ENCODE results near the gene FNIP1. TPM values are rescaled to one million over a fixed set of nuclear protein-coding genes. Genes with fewer than 3 reads are reported as not detected.

Gene FNIP1
- polyA plus RNA-seq, 1 donor from 2014 or later, result 18.1 TPM

DNA sequence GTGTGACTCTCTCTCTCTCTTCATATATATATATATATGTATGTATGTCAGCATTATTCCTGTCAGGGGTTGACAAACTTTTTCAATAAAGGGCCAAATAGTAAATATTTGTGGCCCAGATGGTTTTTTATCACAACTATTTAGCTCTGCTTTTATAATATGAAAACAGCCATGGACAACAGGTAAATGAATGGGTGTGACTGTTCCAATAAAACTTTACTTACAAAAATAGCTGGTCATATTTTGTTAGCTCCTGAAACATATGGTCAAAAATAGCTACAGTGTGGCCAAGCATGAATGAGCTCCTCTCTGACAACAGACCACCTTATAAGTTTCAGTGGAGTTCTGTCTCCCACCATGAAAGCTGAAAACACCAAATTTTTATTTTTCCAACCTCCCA, 183.4 kb downstream of the FNIP1 start:
- H3F3A ChIP-seq (ENCODE audit: insufficient read depth, low read length, poor library complexity, severe bottlenecking), result no peaks in the 10 kb centered on the region
- no peak overlapping the region for H3K27ac ChIP-seq (ENCODE audit: low read length)
- H2AFZ ChIP-seq (ENCODE audit: low read depth, low read length), result no peak overlapping the region
- no peaks in the 10 kb centered on the region for H4K20me1 ChIP-seq (ENCODE audit: insufficient read depth)
- H3K4me3 ChIP-seq (ENCODE audit: low read length), result no peak overlapping the region
- no peaks in the 10 kb centered on the region for H3K36me3 ChIP-seq (ENCODE audit: insufficient read depth, low read length)
- TF ChIP-seq SMC3 (conservative IDR thresholded peaks at IDR 0.05; ENCODE audit: poor library complexity) (no peak), RAD21 (conservative IDR thresholded peaks at IDR 0.05) (no peak)
- TF ChIP-seq, protein P1, sequence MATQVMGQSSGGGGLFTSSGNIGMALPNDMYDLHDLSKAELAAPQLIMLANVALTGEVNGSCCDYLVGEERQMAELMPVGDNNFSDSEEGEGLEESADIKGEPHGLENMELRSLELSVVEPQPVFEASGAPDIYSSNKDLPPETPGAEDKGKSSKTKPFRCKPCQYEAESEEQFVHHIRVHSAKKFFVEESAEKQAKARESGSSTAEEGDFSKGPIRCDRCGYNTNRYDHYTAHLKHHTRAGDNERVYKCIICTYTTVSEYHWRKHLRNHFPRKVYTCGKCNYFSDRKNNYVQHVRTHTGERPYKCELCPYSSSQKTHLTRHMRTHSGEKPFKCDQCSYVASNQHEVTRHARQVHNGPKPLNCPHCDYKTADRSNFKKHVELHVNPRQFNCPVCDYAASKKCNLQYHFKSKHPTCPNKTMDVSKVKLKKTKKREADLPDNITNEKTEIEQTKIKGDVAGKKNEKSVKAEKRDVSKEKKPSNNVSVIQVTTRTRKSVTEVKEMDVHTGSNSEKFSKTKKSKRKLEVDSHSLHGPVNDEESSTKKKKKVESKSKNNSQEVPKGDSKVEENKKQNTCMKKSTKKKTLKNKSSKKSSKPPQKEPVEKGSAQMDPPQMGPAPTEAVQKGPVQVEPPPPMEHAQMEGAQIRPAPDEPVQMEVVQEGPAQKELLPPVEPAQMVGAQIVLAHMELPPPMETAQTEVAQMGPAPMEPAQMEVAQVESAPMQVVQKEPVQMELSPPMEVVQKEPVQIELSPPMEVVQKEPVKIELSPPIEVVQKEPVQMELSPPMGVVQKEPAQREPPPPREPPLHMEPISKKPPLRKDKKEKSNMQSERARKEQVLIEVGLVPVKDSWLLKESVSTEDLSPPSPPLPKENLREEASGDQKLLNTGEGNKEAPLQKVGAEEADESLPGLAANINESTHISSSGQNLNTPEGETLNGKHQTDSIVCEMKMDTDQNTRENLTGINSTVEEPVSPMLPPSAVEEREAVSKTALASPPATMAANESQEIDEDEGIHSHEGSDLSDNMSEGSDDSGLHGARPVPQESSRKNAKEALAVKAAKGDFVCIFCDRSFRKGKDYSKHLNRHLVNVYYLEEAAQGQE (IDR thresholded peaks at IDR 0.05; ENCODE audit: borderline replicate concordance), result no peak
- no peak overlapping the region for H3K4me2 ChIP-seq (ENCODE audit: low read length)
- no peaks in the 10 kb centered on the region for H3K9me2 ChIP-seq (ENCODE audit: insufficient read depth, low read length)
- H3K27me3 ChIP-seq (ENCODE audit: insufficient read depth, low read depth, low read length), result no peaks in the 10 kb centered on the region
- no peak overlapping the region for H3K9ac ChIP-seq (ENCODE audit: low read length)
- H3K9me3 ChIP-seq (ENCODE audit: low read length), result no peaks in the 10 kb centered on the region
- H3K79me2 ChIP-seq (replicated peaks; ENCODE audit: insufficient read depth, low read length), result peaks cover 9% of the 10 kb centered on the region

DNA sequence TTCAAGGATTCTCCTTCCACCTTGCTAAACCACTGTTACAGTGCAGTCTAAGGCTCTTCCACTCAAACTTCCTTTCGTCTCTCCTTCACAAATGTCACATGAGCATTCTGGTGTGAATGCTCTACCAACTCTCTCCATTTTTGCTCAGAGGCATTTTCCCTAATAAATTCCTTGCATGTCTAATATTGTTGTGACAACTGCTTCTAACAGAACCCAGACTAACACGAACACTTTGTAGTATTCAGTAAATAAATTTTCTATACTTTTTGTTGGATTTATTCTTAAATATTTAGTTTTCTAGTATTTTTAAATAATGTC, 185.8 kb downstream of the FNIP1 start:
- Histone ChIP-seq H3K27me3 (ENCODE audit: insufficient read depth, low read depth, low read length) (no peaks in the 10 kb centered on the region), H3K4me2 (ENCODE audit: low read length) (no peak overlapping the region), H3K79me2 (replicated peaks; ENCODE audit: insufficient read depth, low read length) (peaks cover 9% of the 10 kb centered on the region), H3K36me3 (ENCODE audit: insufficient read depth, low read length) (no peaks in the 10 kb centered on the region), H3F3A (ENCODE audit: insufficient read depth, low read length, poor library complexity, severe bottlenecking) (no peaks in the 10 kb centered on the region), H3K27ac (ENCODE audit: low read length) (no peak overlapping the region), H3K9ac (ENCODE audit: low read length) (no peak overlapping the region), H4K20me1 (ENCODE audit: insufficient read depth) (no peaks in the 10 kb centered on the region), H3K4me3 (ENCODE audit: low read length) (no peak overlapping the region), H3K9me3 (ENCODE audit: low read length) (no peaks in the 10 kb centered on the region), H2AFZ (ENCODE audit: low read depth, low read length) (no peak overlapping the region), H3K9me2 (ENCODE audit: insufficient read depth, low read length) (no peaks in the 10 kb centered on the region)
- TF ChIP-seq, protein P2, sequence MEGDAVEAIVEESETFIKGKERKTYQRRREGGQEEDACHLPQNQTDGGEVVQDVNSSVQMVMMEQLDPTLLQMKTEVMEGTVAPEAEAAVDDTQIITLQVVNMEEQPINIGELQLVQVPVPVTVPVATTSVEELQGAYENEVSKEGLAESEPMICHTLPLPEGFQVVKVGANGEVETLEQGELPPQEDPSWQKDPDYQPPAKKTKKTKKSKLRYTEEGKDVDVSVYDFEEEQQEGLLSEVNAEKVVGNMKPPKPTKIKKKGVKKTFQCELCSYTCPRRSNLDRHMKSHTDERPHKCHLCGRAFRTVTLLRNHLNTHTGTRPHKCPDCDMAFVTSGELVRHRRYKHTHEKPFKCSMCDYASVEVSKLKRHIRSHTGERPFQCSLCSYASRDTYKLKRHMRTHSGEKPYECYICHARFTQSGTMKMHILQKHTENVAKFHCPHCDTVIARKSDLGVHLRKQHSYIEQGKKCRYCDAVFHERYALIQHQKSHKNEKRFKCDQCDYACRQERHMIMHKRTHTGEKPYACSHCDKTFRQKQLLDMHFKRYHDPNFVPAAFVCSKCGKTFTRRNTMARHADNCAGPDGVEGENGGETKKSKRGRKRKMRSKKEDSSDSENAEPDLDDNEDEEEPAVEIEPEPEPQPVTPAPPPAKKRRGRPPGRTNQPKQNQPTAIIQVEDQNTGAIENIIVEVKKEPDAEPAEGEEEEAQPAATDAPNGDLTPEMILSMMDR (IDR thresholded peaks at IDR 0.05; ENCODE audit: poor library complexity, severe bottlenecking), result no peak

DNA sequence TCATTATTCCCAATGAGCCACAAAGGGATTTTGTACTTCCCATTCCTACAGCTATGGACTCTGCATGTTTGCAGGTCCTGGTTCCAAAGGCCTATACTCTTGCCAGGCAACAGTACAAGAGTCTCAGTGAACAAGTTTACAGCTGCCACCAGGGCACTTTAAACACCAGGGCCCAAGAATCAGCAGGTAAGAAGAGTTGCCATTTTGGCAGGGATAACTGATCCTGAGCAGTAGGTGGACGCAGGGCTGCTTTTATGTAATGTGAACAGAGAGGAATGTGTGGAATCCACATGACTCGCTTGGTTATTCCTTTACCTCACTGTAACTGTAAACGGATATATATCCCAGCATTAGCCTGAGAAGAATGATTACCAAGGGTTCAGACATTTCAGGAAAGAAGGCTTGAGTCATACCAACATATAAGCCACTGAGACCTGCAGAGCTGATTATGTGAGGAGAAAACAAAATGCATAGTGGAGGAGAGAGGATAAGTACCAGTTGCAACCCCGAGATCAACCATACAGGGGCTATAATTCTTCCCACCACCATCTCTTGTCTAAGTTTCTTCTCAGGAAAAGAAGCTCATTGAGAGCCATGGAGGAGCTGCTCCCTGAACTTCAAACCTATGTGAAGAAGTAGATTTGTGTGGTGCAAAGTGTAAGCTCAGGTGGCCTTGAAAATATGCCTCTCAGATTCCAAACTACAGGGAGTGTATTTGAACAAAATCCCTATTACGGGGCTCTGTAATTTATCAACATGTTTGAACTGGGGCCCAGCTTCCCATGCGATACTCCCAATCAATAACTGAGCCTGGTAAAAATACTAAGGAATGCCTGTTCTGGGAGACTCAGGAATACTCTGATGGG, 186.4 kb downstream of the FNIP1 start:
- Histone ChIP-seq H3K9ac (ENCODE audit: low read length) (no peak overlapping the region), H3K4me2 (ENCODE audit: low read length) (no peak overlapping the region), H4K20me1 (ENCODE audit: insufficient read depth) (no peaks in the 10 kb centered on the region), H3K36me3 (ENCODE audit: insufficient read depth, low read length) (no peaks in the 10 kb centered on the region), H3K79me2 (replicated peaks; ENCODE audit: insufficient read depth, low read length) (peaks cover 9% of the 10 kb centered on the region), H3K4me3 (ENCODE audit: low read length) (no peak overlapping the region), H3F3A (ENCODE audit: insufficient read depth, low read length, poor library complexity, severe bottlenecking) (no peaks in the 10 kb centered on the region), H3K27me3 (ENCODE audit: insufficient read depth, low read depth, low read length) (no peaks in the 10 kb centered on the region), H3K9me2 (ENCODE audit: insufficient read depth, low read length) (no peaks in the 10 kb centered on the region), H3K9me3 (ENCODE audit: low read length) (no peaks in the 10 kb centered on the region), H3K27ac (ENCODE audit: low read length) (no peak overlapping the region), H2AFZ (ENCODE audit: low read depth, low read length) (no peak overlapping the region)
- TF ChIP-seq EP300 (conservative IDR thresholded peaks at IDR 0.05; ENCODE audit: poor library complexity, severe bottlenecking) (no peak), TAF1 (IDR thresholded peaks at IDR 0.05; ENCODE audit: low read depth) (no peak), EZH2 (IDR thresholded peaks at IDR 0.05; ENCODE audit: borderline replicate concordance, insufficient read depth, low read length, poor library complexity, severe bottlenecking) (no peak), POLR2AphosphoS5 (IDR thresholded peaks at IDR 0.05) (no peak), SMC3 (conservative IDR thresholded peaks at IDR 0.05; ENCODE audit: poor library complexity) (no peak), MXI1 (conservative IDR thresholded peaks at IDR 0.05; ENCODE audit: poor library complexity, severe bottlenecking) (no peak), RAD21 (conservative IDR thresholded peaks at IDR 0.05) (no peak)
- TF ChIP-seq, protein P1 (IDR thresholded peaks at IDR 0.05; ENCODE audit: borderline replicate concordance), result no peak
- TF ChIP-seq, protein P2 (IDR thresholded peaks at IDR 0.05; ENCODE audit: poor library complexity, severe bottlenecking), result no peak

Data from neural cell (in vitro differentiated cells).